Colonic mucosa (tissue), 4 donors: ENCODE measurements around the gene PLEKHG2. TPM values are rescaled to one million over a fixed set of nuclear protein-coding genes. Genes with fewer than 3 reads are reported as not detected.
"Not testable (repeated sequence)": the region's sequence is repeated elsewhere in the genome, so short reads cannot be mapped to it uniquely, and the experiment has no call there.

Experiments
- DNase-seq: peaks from one replicate; pipeline ENCODE4 v3.0.0-alpha.2; 2020
- H3K27ac ChIP-seq: fragments of 200-600 bp; one replicate; pipeline ENCODE4 v1.8.0; 2021
- H3K27me3 ChIP-seq: fragments of 200-600 bp; one replicate; pipeline ENCODE4 v1.8.0; 2021
- H3K36me3 ChIP-seq: fragments of 200-600 bp; one replicate; pipeline ENCODE4 v1.8.0; 2021
- H3K4me1 ChIP-seq: fragments of 200-600 bp; one replicate; pipeline ENCODE4 v1.8.0; 2021; ENCODE audit warnings: mild to moderate bottlenecking
- H3K4me3 ChIP-seq: fragments of 200-600 bp; one replicate; pipeline ENCODE4 v1.8.0; 2021
- H3K9ac ChIP-seq, 2 donors: one replicate each; pipeline ENCODE4 v1.7.0; 2013; ENCODE audit warnings: control low read depth in 2 of 2, low read depth in 2 of 2, low read length in 2 of 2
- H3K9me3 ChIP-seq: fragments of 200-600 bp; one replicate; pipeline ENCODE4 v1.8.0; 2021
- intact Hi-C: fragments of 100-400 bp; cut with DNase I; formaldehyde crosslinking; loops from one replicate; pipeline ENCODE4 v1.14.1; 2022
- total RNA-seq, 2 donors: library from RNA; stranded (reverse); fragmentation: NEBNext Ultra II Directional in 1 of 2; extraction: Animal tissue kit (Norgen Biotek cat#: 25700) in 1 of 2; gene quantifications; one replicate each; pipeline ENCODE4 v1.2.1, GENCODE V29; 2021
- TF ChIP-seq, protein P1 (sequence below): fragments of 200-600 bp; IDR thresholded peaks from one replicate; pipeline ENCODE4 v1.8.0; 2022; ENCODE audit warnings: antibody characterized with exemption, mild to moderate bottlenecking
- donor health status: healthy.
- donor health status: DM: no; HTN: no; CAD: no.
- donor health status: DM: no; HTN: no; CAD: no.

Gene PLEKHG2
- total RNA-seq, 2 donors from 2014 or later, result 8.0 to 10.4 TPM

DNA sequence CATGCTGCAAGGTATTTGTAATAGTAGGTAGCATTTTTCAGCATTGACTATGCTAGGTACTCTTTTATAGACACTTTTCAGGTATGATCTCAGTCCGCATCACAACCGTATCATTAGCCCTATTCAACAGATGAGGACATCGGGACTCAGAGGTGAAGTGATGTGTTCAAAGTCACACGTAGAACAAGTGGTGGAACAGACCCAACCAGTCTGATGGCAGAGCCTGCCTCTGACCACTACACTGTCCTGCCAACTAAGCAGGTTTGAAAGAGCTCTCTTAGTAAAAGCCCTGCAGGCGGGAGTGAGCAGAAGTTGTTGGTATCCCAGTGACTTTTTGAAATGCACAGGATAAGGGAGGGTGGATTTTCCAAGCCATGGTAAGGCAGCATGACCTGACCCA lies 41.7 kb upstream of the PLEKHG2 start:
- no peak overlapping the region for H3K4me3 ChIP-seq
- H3K27me3 ChIP-seq, result no peaks in the 10 kb centered on the region
- DNase-seq, result no peak
- intact Hi-C loops, result no loop called here
- no peak overlapping the region for H3K27ac ChIP-seq
- no peaks in the 10 kb centered on the region for H3K9me3 ChIP-seq
- no peaks in the 10 kb centered on the region for H3K4me1 ChIP-seq
- H3K36me3 ChIP-seq, result peaks cover 15% of the 10 kb centered on the region
- TF ChIP-seq, protein P1, sequence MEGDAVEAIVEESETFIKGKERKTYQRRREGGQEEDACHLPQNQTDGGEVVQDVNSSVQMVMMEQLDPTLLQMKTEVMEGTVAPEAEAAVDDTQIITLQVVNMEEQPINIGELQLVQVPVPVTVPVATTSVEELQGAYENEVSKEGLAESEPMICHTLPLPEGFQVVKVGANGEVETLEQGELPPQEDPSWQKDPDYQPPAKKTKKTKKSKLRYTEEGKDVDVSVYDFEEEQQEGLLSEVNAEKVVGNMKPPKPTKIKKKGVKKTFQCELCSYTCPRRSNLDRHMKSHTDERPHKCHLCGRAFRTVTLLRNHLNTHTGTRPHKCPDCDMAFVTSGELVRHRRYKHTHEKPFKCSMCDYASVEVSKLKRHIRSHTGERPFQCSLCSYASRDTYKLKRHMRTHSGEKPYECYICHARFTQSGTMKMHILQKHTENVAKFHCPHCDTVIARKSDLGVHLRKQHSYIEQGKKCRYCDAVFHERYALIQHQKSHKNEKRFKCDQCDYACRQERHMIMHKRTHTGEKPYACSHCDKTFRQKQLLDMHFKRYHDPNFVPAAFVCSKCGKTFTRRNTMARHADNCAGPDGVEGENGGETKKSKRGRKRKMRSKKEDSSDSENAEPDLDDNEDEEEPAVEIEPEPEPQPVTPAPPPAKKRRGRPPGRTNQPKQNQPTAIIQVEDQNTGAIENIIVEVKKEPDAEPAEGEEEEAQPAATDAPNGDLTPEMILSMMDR, result no peak
- H3K9ac ChIP-seq, result no peak overlapping the region

DNA sequence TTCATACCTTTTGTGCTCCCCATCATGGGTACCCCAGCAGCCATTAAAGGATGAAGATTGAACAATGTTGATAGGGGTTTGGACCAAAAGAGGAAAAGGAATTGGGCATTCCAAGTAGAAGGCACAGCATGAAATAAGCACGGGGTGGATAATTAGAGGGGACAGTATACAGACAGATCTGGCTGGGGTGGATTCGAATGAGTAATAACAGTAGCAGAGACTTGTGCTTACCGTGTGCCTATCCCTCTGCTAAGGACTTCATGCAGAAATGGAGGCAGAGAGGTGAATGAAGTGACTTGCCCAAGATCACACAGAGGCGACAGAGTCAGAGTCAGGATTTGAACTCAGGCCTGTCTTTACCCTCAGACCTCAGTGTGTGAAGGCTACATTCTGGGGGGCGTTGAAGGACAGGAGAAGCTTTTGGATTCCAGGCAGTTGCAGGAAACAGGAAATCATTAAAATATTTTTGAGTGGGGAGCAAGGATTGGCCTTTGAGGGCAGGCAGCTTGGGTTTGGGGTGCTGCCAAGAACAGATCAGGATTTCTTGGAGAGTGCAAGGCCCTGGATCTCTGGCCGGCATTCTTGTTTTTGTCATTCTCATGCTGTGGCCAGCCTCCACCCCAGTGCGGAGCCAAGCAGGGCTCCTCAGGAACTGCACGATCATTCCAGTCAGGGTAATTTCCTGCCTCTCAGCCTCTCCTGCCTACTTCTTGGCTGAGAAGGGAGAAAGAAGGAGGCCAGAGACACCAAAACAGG lies 40.2 kb upstream of the PLEKHG2 start:
- intact Hi-C loops, result no loop called here
- Histone ChIP-seq H3K9ac (peak overlapping the region; percentile 28), H3K27ac (peak overlapping the region; percentile 85), H3K9me3 (no peaks in the 10 kb centered on the region), H3K4me3 (no peak overlapping the region), H3K36me3 (peaks cover 18% of the 10 kb centered on the region), H3K4me1 (no peaks in the 10 kb centered on the region), H3K27me3 (no peaks in the 10 kb centered on the region)
- peak; percentile 64 for DNase-seq
- TF ChIP-seq, protein P1, result no peak

DNA sequence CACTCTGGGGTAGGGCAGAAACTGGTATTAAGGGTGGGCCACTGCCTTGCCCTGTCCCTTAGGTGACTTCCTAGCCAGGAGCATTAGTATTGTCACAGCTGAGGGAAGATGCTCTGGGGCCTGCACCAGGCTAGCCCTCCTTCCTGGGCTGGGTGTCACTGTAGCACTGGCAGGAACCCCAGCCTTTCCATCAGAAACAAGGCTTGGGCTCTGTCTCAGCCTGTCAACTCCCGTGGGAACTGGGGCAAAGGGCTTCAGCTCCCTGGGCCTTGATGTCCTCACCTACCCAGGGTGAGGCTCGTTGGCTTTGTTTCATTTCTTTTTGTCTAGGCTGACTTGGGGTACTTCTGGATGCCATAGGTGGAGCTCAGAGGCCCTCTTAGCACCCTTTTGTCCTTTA lies 39.5 kb upstream of the PLEKHG2 start:
- TF ChIP-seq, protein P1, result no peak
- Histone ChIP-seq H3K9ac (peak overlapping the region; percentile 28 to 40), H3K9me3 (no peaks in the 10 kb centered on the region), H3K27ac (peak overlapping the region; percentile 85), H3K4me1 (no peaks in the 10 kb centered on the region), H3K4me3 (no peak overlapping the region), H3K27me3 (no peaks in the 10 kb centered on the region), H3K36me3 (peaks cover 25% of the 10 kb centered on the region)
- DNase-seq, result no peak
- intact Hi-C loops, result no loop called here

DNA sequence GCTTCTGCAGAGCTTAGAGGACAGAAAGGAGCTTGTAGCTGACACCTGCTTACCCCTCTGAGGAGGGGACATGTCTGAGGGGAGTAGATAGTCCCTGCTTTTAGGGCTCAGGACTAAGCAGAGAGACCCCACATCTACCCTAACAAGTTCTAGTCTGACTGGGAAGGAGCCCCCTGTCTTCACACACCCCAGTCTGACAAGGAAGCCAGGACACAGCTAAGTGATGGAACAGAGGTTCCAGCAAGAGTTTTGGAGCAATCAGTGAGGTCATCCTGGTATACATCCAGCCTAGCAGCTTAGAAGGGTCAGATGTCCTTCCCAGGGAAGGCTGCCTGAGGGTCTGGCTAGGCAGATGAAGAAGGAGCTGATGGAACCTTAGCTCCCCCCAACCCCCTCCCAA lies 36.5 kb upstream of the PLEKHG2 start:
- H3K27ac ChIP-seq, result no peak overlapping the region
- H3K36me3 ChIP-seq, result peaks cover 33% of the 10 kb centered on the region

DNA sequence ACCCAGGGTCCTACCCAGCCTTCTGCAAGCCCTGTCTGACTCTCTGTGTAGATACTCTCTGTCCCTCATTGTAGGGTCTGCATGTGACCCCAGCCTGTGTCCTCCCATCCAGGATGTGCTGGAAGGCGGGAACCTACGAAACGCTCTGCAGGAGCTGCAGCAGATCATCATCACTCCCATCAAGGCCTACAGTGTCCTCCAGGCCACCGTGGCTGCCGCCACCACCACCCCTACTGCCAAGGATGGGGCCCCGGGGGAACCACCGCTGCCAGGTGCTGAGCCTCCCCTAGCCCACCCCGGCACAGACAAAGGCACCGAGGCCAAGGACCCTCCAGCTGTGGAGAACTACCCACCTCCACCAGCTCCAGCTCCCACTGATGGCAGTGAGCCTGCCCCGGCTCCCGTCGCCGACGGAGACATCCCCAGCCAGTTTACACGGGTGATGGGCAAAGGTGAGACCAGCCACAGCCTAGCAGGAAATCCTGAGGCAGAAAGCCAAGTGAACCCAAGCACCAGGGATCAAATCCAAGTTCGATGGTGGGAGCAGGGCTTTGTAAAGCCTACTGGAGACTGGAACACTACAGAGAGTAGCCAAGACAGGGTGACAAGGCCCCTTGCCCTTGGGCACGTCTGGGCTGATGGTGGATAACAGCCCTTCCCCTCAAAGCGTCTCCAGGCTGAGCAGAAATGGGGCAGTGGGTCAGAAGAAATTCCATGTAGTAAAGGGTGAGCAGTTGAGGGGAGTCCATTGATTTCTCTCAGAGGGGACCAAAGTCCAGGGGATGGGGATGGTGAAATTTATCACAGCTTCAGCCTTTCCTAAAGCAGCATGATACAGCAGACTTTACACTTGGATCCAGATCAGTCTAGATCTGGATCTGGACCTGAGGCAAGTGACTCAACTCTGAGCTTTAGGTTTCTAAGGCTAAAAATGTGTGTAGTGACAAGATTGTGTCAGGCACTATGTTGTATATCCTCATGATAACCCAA lies 34.8 kb upstream of the PLEKHG2 start:
- no peak for DNase-seq
- no peak overlapping the region for H3K4me3 ChIP-seq
- intact Hi-C loops, result no loop called here
- no peaks in the 10 kb centered on the region for H3K4me1 ChIP-seq
- H3K9me3 ChIP-seq, result no peaks in the 10 kb centered on the region
- H3K27ac ChIP-seq, result no peak overlapping the region
- no peaks in the 10 kb centered on the region for H3K27me3 ChIP-seq
- H3K36me3 ChIP-seq, result peaks cover 36% of the 10 kb centered on the region
- TF ChIP-seq, protein P1, result no peak
- H3K9ac ChIP-seq, result no peak overlapping the region

More for the DNA sequence above, 36.5 kb upstream of the PLEKHG2 start:
- DNase-seq, result no peak
- Histone ChIP-seq H3K27me3 (no peaks in the 10 kb centered on the region), H3K4me3 (no peak overlapping the region), H3K4me1 (no peaks in the 10 kb centered on the region), H3K9me3 (no peaks in the 10 kb centered on the region), H3K9ac (no peak overlapping the region)
- intact Hi-C loops, result no loop called here
- TF ChIP-seq, protein P1, result no peak

DNA sequence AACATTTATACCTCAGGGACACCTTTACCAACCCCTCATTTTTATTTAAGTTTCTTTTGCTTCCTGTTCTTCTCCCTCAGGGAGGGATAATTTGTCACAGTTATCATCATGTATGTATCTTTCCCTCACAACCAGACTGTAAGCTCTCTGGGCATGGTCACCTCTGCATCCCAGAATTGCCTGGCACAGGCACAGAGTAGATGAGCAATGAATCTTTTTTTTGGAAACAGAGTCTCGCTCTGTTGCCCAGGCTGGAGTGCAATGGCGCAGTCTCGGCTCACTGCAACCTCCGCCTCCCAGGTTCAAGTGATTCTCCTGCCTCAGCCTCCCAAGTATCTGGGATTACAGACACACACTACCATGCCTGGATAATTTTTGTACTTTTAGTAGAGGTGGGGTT lies 33.1 kb upstream of the PLEKHG2 start:
- H3K27ac ChIP-seq, H3K27me3 ChIP-seq, DNase-seq, H3K4me3 ChIP-seq, intact Hi-C loops, H3K9me3 ChIP-seq, H3K9ac ChIP-seq, H3K4me1 ChIP-seq: not testable (repeated sequence)
- peaks cover 36% of the 10 kb centered on the region for H3K36me3 ChIP-seq
